Myometrial cell (primary cell): ENCODE data around the gene HINFP. TPM values are rescaled to one million over a fixed set of nuclear protein-coding genes. Genes with fewer than 3 reads are reported as not detected.

Experiments
- total RNA-seq: library from RNA; depleted of rRNA; stranded (reverse); fragments of >200 nt; gene quantifications from 2 replicates; pipeline ENCODE4 v1.2.3, GENCODE V29; 2015

Gene HINFP, protein sequence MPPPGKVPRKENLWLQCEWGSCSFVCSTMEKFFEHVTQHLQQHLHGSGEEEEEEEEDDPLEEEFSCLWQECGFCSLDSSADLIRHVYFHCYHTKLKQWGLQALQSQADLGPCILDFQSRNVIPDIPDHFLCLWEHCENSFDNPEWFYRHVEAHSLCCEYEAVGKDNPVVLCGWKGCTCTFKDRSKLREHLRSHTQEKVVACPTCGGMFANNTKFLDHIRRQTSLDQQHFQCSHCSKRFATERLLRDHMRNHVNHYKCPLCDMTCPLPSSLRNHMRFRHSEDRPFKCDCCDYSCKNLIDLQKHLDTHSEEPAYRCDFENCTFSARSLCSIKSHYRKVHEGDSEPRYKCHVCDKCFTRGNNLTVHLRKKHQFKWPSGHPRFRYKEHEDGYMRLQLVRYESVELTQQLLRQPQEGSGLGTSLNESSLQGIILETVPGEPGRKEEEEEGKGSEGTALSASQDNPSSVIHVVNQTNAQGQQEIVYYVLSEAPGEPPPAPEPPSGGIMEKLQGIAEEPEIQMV
- 7.8 and 12.4 TPM in 2 replicates for total RNA-seq

DNA sequence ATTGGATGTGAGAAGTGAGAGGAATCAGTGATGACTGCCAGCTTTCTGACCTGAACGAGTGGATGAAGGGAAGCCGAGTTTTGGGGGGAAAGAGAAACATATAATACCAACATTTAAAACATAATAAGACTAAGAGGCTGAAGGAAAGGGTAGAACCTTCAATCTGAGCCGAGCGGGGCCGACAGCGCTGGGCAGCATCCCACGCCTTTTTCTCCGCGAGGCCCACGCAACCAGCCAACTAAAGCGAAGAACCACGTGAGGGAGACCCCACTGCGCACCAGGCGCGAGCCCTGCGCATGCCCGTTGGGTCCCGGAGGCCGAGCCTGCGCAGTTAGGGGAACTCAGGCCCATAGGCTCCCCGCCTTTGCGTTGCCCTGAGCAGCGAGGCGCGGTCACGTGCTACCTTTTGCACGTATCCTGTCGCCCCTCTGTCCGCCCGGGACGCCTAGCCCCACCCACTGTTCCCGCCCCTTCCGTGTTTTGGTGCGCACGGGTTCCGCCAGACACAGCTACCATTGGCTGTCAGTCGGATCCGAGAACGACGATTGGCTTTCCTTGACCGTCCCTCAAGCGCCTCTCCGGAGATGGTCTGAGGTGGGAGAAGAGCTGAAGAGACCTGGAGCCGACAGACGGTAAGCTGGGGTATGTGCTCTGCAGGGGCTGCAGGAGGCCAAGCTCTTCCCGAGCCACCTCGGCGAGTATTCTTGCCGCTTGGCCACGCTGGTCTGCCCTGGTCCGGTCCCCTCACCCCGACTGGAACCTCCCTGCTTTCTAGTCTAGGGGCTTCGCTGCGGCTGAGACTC, at the start of gene HINFP:
Gene HINFP (plus strand): TSS at position 573 of the 803 bp plus-strand sequence. CDS start 5,365 bp downstream, outside the sequence.

DNA sequence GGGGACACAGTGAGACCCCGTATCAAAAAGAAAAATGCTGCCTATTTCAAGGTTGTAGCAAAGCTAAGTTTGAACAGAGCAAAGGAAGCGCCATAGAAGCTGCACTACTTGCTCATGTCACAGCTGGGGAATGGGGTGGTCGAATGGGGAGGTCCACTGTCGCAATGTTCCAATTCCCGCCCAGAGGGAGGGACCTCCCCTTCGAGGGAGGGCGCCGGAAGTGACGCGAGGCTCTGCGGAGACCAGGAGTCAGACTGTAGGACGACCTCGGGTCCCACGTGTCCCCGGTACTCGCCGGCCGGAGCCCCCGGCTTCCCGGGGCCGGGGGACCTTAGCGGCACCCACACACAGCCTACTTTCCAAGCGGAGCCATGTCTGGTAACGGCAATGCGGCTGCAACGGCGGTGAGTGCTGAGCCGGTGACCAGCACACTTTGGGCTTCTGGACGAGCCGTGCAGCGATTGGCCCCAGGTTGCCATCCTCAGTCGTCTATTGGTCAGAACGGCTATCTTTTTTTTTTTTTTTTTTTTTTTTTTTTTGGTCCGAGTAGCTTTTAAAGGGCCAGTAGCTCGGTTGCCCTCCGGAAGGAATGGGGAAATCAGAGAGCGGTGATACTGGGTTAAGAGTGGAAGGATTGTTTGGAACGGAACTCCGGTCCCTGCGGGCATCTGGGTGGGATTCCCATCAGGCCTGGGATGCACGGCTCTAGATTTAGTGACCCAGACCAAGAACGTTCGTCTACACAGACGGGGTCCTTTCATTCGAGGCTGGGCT, 36.5 kb upstream of the HINFP start, which contains the start of gene HMBS:
Gene HMBS (plus strand): TSS at position 219 of the 774 bp plus-strand sequence. CDS start 153 bp downstream, at position 372.

DNA sequence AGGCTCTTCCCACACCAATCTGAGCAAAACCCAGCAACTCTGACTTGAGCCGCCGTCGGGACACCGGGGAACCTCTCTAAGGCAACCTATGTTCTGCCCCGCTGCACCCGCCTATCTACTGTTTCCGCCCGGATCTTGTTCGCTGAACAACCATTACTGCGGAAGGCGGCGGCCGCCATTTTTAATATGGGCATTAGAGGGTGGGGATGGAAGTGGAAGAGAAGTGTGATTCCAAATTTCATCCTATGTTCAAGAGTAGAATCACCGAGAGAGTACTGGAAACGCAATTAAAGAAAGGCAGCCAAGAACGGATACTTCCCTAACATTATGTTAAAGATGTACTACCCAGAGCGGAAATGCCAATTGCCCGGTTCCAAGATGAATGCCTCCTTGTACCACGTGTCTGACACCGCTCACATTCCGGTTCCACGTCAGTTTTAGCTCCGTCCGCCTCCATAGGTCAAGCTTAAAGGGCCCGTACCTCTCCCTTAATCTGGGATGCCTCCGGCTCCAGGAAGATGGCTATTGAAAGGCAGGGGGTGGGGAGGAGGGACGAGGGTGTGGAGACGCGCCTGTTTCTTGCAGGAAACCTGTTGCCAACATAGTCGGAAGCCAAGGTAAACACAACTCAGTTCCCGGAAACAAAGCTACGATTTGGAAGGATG, 19.5 kb upstream of the HINFP start, which contains the start of gene DPAGT1:
Gene DPAGT1 (minus strand): TSS at position 95 of the 665 bp plus-strand sequence. CDS start 198 bp downstream, outside the sequence.

DNA sequence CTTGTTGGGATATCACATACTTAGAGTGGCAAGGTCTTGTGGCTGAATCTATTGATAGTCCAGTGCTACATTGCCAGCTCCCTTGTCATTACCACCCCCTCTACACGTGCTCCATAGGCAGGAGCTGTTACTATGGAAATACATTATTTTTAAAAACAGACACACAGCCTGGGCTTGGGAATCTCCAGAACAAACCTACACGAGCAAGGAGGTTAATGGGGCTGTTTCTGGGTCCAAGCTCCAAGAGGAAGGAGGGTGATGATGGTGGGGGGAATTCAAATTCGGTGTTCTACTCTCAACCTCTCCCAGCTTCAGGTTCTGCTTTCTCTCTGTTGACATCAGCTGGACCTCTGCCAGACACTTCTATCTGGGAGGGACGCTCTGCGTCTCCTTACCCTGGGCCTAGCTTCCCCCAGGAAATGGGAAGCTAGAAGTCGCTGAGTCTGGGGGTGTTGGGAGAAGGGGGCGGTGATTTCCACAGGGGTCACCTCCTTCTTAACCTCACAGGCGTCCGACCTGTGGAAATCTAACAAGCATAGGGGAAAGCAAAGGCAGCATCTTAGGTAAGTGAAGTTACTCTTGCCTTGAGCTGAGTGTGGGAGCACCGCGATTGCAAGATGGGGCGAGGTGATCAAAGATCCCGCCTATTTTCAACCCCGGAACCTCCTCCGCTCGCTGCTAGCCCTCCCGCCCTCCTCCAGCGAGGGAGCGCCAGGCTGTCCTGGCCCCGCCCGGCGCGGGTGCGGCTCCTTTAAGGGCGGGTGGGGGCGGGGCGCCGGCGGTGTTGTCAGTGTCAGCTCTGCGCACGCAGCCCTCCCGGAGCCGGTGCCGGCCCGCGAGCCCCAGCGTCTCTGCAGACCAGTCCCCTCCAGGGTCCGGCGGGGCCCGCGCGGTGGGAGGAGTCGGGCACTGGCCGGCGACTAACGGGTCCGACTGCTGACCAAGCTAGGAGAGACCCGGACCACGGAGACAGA, 14.5 kb upstream of the HINFP start, which contains the start of gene C2CD2L:
Gene C2CD2L (plus strand): TSS at position 781 of the 974 bp plus-strand sequence. CDS start 398 bp downstream, outside the sequence.

DNA sequence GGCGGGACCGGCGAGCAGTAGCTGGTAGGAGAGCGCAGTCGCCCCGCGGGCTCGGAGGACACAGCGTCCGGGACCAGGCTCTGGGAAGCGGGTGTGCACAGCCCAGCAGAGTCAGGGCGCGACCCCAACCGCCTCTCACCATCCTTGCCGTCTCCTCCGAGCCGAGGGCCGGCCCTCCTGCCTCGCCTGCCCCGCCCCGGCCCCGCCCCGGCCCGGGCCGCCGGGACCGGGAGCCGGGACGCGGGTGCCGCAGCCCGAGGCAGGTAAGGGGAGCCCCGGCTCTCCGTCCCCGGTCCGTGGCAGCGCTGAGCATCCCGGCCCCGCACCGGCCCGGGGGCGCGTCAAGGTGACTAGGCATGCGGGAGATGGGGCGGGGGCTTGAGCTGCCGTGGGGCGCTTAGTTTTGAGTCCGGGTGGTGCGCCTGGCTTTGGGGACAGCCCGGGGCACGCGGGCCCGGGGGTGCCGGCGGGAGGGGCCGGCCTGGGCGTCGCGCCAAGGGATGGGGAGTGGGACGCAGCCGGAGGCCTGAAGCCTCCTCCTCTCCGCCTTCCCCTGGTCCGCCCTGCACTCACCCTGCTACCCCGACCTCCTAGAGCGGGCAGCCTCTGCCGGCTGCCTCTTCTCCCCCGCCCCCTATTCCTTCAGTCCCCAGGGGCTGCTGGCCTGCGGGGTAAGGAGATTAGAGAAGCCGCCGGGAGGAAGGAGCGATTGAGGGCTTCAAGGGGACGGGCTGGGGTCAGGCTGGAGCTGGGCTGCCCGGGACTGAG, 27.8 kb downstream of the HINFP start, which contains the start of gene ABCG4:
Gene ABCG4 (plus strand): TSS at position 35 of the 768 bp plus-strand sequence. CDS start 914 bp downstream, outside the sequence.

DNA sequence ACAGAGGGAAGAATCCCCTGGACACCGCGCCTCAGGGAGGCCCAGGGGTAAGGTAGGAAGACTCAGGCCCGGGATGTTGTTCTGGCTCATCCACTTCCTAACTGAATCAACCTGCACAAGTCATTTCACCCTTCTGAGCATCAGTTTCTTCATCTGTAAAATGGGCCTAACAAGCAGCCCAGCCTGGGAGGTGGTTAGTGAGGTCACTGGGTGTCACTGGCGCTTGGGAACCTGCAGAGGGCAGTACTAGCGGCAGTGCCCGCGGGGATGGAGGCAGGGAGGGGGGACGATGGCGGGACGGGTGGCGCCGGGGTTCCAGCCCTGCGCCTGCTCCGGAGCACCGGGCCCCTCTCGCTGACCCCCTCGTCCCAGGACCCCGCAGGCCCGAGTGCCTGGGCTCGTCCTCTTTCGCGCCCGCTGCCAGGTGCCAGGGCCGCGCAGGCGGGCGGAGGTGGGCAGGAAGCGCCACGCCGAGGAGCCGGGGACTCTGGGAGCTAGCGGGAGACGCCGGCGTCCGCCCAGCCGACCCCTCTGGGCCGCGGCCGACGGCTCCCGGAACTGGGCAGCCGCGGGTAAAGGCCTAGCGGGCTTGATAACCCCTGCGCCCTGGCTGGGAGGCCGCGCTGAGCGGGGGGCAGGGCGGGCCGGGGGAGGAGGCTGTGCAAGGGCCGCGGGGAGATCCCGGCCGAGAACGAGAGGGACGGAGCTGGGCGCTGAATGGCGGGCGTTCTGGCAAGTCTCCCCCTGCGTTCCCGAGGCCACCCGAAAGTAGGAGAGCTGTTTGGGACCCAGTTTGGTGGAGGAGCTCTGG, 47.3 kb downstream of the HINFP start, which contains the start of gene NLRX1:
Gene NLRX1 (plus strand): TSS at position 255 of the 811 bp plus-strand sequence. CDS start 2,679 bp downstream, outside the sequence.

Other genes with a start within 250 kb of the HINFP start
- not detected in 2 replicates for gene CXCR5, start 237.7 kb upstream of the HINFP start, total RNA-seq
- 17.3 and 26.6 TPM in 2 replicates for gene BCL9L, start 195.7 kb upstream of the HINFP start, total RNA-seq
- gene UPK2, start 165.3 kb upstream of the HINFP start, total RNA-seq = not detected in 2 replicates
- not detected in 2 replicates for gene FOXR1, start 149.8 kb upstream of the HINFP start, total RNA-seq
- 2.0 and 6.4 TPM in 2 replicates for gene CENATAC, start 123.4 kb upstream of the HINFP start, total RNA-seq
- gene RPS25, start 103.2 kb upstream of the HINFP start, total RNA-seq = 1,299 and 1,315 TPM in 2 replicates
- 64.3 and 95.9 TPM in 2 replicates for gene TRAPPC4, start 102.8 kb upstream of the HINFP start, total RNA-seq
- gene SLC37A4, start 90.7 kb upstream of the HINFP start, total RNA-seq = 15.4 and 17.6 TPM in 2 replicates
- gene HYOU1, start 64.4 kb upstream of the HINFP start, total RNA-seq = 96.6 and 110 TPM in 2 replicates
- 20.5 and 20.7 TPM in 2 replicates for gene VPS11, start 53.8 kb upstream of the HINFP start, total RNA-seq
- gene HMBS, start 36.7 kb upstream of the HINFP start, total RNA-seq = 17.5 and 25.7 TPM in 2 replicates
- 21.9 and 27.5 TPM in 2 replicates for gene DPAGT1, start 19.7 kb upstream of the HINFP start, total RNA-seq
- gene C2CD2L, start 14.2 kb upstream of the HINFP start, total RNA-seq = 5.8 and 7.8 TPM in 2 replicates
- gene ABCG4, start 27.5 kb downstream of the HINFP start, total RNA-seq = under 0.01 and 0.29 TPM in 2 replicates
- gene NLRX1, start 47.1 kb downstream of the HINFP start, total RNA-seq = 16.0 and 23.1 TPM in 2 replicates
- not detected in 2 replicates for gene NHERF4, start 63.9 kb downstream of the HINFP start, total RNA-seq
- gene CBL, start 84.8 kb downstream of the HINFP start, total RNA-seq = 7.8 and 9.4 TPM in 2 replicates
- gene MCAM, start 195.6 kb downstream of the HINFP start, total RNA-seq = 77.6 and 86.5 TPM in 2 replicates
- 12.1 and 14.5 TPM in 2 replicates for gene RNF26, start 212.9 kb downstream of the HINFP start, total RNA-seq
- 10.7 and 12.9 TPM in 2 replicates for gene C1QTNF5, start 219.3 kb downstream of the HINFP start, total RNA-seq
- gene MFRP, start 225.1 kb downstream of the HINFP start, total RNA-seq = not detected in 2 replicates